Fibroblast of mammary gland (primary cell): ENCODE results near the gene R3HDML.
A peak's percentile ranks its signal among the peaks of the same experiment; 100 is the strongest.

Source experiments
- DNase-seq: peaks from one replicate; pipeline ENCODE4 v3.0.0-alpha.2; 2010; ENCODE audit warnings: low read depth
- H3K4me3 ChIP-seq: 2 replicates; pipeline ENCODE4 v1.5.1; 2011; ENCODE audit warnings: low read depth, mild to moderate bottlenecking, low read length, moderate library complexity; ENCODE audit not compliant: control insufficient read depth
- CTCF ChIP-seq: conservative IDR thresholded peaks from 2 replicates; pipeline ENCODE4 v1.5.1; 2011; ENCODE audit warnings: low read depth, low read length, inconsistent platforms; ENCODE audit not compliant: control insufficient read depth, insufficient read depth

R3HDML gene

GRCh38 chr20:44301285-44301684 lies 35.6 kb upstream of the R3HDML start:
- TF ChIP-seq CTCF = no peak
- H3K4me3 ChIP-seq = no peak overlapping the region
- no peak for DNase-seq

GRCh38 chr20:44302026-44302669 lies 34.7 kb upstream of the R3HDML start:
- DNase-seq = no peak
- H3K4me3 ChIP-seq = no peak overlapping the region
- TF ChIP-seq CTCF = no peak

- no peak for DNase-seq
- no peak overlapping the region for H3K4me3 ChIP-seq
- TF ChIP-seq CTCF = no peak
Observed at GRCh38 chr20:44302736-44303135, 34.1 kb upstream of the R3HDML start.

- TF ChIP-seq CTCF = no peak
- no peak for DNase-seq
- H3K4me3 ChIP-seq = no peak overlapping the region
Observed at GRCh38 chr20:44304383-44304782, 32.5 kb upstream of the R3HDML start.

- DNase-seq = no peak
- no peak for TF ChIP-seq CTCF
- H3K4me3 ChIP-seq = no peak overlapping the region
Observed at GRCh38 chr20:44306927-44307326, 29.9 kb upstream of the R3HDML start.

- DNase-seq = peak; percentile 87
- no peak for TF ChIP-seq CTCF
- peak overlapping the region; percentile 97 for H3K4me3 ChIP-seq
Observed at GRCh38 chr20:44309763-44310663, 26.8 kb upstream of the R3HDML start.
